ENCODE data around the gene TRIP10.
"Not testable (repeated sequence)": the region's sequence is repeated elsewhere in the genome, so short reads cannot be mapped to it uniquely, and the experiment has no call there.

The TRIP10 gene

DNA sequence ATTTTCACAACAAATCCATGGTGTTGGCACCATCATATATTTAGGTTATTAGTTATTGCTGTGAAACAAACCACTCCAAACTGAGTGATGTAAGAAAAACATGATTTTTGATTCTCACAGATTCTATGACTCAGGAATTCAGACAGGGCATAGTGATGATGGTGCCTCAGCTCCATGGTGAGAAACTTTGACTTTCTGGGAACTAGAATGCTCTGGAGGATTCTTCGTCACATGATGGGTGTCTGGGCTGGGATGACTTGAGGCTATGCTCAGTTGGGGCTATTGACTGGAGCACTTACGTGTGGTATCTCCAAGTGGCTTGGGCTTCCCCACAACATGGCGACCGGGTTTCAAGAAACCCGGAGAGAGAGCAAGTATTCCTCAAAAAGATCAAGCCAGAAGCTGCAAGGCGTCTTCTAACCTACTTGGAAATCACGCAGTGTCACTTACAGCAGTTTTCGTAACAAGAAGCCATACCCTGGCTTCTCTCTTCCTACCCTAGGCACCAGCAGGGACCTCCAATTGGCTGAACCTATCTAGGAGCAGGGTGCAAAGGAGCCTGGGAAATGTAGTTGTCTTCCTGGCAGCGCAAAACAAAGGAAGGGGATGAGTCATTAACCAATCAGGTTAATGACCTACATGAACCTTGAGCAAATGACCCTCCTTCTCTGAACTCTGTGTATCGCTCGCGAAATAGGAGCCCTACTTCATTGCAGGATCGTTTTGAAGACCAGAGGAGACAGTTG lies 55.4 kb downstream of the TRIP10 start:
- no peak for DNase-seq (ENCODE audit: low read depth)

DNA sequence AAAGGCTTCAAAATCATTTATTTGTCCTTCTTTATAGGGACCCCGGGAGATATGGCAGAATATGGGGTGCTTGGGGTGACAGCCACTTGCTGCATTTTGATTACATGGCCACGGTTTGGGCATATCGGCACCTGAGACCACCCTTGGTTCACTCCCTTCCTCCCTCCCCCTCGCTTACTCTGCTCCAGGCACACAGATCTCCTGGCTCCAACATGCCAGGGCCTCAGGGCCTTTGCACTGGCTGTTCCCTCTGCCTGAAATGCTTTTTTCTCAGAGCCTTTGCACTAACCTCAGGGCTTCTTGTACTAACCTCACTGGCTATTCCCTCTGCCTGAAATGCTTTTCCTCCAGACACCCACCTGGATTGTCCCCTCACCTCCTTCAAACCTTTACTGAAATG lies 56.8 kb downstream of the TRIP10 start:
- no peak for DNase-seq (ENCODE audit: low read depth)

DNA sequence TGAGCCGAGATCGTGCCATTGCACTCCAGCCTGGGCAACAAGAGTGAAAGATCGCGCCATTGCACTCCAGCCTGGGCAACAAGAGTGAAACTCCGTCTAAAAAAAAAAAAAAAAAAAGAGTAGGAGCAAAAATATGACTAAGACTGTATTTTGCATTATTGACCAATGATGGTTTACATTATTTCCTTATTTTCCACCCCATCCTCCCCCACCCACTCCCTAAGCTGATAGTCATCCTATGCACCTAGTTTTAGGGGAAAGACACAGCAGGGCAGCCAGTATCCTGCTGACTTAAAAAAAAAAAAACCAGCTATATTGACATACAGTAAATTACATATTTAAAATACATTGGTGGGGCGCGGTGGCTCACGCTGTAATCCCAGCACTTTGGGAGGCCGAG lies 58.2 kb downstream of the TRIP10 start:
- no peak for DNase-seq (ENCODE audit: low read depth)

DNA sequence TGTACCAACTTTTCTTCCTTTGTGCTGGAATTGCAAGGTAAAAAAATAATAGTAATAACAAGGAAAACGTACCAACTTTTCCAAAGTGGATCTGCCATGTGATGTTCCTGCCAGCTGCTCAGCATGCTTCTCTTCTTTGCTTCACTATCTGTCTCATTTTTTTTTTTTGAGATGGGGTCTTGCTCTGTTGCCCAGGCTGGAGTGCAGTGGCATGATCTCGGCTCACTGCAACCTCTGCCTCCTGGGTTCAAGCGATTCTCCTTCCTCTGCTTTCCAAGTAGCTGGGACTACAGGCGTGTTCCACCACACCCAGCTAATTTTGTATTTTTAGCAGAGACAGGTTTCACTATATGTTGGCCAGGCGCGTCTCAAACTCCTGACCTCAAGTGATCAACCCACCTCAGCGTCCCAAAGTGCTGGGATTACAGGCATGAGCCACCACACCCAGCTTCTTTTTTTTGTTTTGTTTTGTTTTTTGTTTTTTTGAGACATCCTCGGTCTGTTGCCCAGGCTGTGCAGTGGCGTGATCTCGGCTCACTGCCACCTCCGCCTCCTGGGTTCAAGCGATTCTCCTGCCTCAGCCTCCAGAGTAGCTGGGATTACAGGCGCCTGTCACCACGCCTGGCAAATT lies 60.8 kb downstream of the TRIP10 start:
- not testable (repeated sequence) for DNase-seq (ENCODE audit: low read depth)

DNA sequence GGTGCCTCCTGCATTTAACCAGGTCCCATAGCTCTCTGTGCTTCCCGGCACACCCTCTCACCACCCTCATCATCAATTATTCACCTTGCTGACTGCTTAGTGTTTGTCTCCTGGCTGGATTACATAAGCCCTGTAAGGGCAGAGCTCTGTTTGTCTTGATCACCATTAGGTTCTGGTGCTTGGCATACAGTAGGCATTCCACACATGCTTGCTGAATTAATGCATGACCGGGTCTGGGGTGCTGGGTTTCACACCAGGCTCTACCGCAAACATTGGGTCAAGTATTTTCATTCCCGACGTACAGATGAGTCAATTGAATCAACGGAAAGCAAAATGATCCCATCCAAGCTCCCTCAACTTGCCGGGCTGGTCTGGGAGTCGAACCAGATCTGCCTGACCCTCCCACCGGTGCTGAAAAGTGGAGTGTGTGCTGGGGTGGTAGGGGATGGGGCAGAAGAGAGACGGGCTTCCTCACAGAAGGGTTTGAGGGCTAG lies 61.6 kb downstream of the TRIP10 start:
- DNase-seq (ENCODE audit: low read depth): no peak

Data from stimulated activated CD4-positive, alpha-beta T cell treated with anti-CD3 and anti-CD28 coated beads, Interleukin-2, amount 100 ng/mL, for 4 hours (primary cell).